ENCODE results near the gene CD207. TPM values are rescaled to one million over a fixed set of nuclear protein-coding genes. Genes with fewer than 3 reads are reported as not detected.
A peak's percentile ranks its signal among the peaks of the same experiment; 100 is the strongest.

Gene CD207
- total RNA-seq, 2 donors from 2014 or later, result 0.21 TPM; not detected in 1

DNA sequence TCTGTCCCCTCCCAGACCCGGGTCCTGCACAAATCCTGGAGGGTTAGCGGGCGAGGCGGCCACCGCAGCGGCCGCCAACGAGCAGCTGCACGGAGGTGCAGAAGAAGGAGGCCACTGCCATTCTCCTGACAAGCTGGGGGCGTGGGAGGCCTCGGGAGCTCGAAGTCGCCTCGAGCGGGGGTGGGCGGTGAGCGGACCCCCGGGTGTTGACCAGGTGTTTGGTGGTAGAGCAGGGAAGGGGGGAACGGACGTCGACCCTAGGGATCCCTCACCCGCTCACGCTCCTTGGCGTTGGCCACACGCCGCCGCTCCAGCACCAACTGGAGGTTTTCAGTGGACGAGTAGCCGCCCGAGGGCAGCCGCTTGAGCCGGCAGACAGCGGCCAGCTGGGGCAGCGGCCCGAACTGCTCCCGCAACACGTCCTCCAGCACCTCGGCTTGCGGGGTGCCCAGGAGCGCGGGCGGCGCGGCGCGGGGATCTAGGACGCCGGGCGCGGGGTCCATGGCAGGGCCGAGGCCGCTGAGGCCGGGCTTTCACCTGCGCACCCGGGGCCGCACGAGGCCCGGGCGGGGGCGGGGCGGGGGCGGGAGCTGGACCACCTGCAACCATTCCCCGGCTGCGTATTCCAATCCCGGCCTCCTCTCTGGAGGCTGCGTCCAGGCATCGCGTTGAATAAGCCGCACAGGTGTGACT lies 45.3 kb downstream of the CD207 start, which contains the start of gene FIGLA:
FIGLA (minus strand) TSS at position 508 of the 693 bp plus-strand sequence; CDS start at position 503, 5 bp downstream.
- no peaks in the 10 kb centered on the region for H3K36me3 ChIP-seq
- no peak within 1 kb of the TSS for H3K27ac ChIP-seq
- TF ChIP-seq, protein P1, sequence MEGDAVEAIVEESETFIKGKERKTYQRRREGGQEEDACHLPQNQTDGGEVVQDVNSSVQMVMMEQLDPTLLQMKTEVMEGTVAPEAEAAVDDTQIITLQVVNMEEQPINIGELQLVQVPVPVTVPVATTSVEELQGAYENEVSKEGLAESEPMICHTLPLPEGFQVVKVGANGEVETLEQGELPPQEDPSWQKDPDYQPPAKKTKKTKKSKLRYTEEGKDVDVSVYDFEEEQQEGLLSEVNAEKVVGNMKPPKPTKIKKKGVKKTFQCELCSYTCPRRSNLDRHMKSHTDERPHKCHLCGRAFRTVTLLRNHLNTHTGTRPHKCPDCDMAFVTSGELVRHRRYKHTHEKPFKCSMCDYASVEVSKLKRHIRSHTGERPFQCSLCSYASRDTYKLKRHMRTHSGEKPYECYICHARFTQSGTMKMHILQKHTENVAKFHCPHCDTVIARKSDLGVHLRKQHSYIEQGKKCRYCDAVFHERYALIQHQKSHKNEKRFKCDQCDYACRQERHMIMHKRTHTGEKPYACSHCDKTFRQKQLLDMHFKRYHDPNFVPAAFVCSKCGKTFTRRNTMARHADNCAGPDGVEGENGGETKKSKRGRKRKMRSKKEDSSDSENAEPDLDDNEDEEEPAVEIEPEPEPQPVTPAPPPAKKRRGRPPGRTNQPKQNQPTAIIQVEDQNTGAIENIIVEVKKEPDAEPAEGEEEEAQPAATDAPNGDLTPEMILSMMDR (IDR thresholded peaks at IDR 0.05), result no peak
- DNase-seq, result no peak
- H3K4me3 ChIP-seq, result no peak within 1 kb of the TSS
- H3K4me1 ChIP-seq, result no peaks in the 10 kb centered on the region
- H3K27me3 ChIP-seq, result peaks cover 15% of the 10 kb centered on the region
- no peak within 1 kb of the TSS for H3K9ac ChIP-seq (ENCODE audit: low read depth in 2 of 2, low read length in 2 of 2)
- intact Hi-C loops (cut with DNase I), result no loop called here
- no peaks in the 10 kb centered on the region for H3K9me3 ChIP-seq

DNA sequence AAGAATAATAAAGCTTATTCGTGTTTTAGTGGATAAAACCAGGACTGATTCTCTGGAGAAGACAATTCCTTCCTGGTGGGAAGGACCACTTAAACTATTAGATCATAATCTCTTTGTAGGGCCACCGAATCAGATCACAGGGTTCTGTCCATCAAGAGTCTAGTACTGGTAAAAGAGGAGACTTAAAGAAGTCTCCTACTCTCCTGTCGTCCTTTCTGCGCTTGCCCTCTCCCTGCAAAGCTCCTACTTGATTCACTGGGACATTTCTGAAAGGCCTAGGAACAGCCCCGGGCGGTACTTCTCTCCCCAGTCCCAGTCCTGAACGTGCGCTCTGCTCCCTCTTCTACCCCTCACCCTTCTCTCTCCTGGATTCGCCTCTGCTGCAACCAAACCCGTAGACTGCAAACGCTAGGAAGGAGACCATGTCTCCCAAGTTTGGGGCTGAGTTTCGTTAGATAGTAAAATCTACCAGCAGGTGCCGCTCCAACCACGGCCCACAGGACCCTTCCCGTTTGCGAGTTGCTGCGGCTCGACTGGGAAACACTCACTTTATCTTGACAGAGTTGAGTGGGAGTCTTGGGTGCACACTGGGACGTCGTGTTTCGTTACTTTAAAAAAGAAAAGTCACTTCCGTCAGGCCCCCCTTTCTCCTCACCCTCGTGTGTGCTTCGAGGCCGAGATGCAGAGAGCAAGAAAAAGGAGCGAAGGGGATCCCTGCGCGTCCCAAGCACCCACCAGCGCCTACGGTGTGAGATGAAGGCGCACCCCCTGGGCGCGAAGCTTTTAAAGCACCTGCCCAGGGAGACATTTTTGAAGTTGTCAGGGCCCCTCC lies 46.1 kb downstream of the CD207 start:
- Histone ChIP-seq H3K27ac (no peak overlapping the region), H3K9ac (ENCODE audit: low read depth in 2 of 2, low read length in 2 of 2) (no peak overlapping the region), H3K4me1 (no peaks in the 10 kb centered on the region), H3K4me3 (no peak overlapping the region), H3K9me3 (no peaks in the 10 kb centered on the region), H3K27me3 (peaks cover 15% of the 10 kb centered on the region), H3K36me3 (no peaks in the 10 kb centered on the region)
- peak; percentile 47 for DNase-seq
- TF ChIP-seq, protein P1 (IDR thresholded peaks at IDR 0.05), result peak; percentile 16
- intact Hi-C loops (cut with DNase I), result no loop called here

- Histone ChIP-seq H3K36me3 (no peaks in the 10 kb centered on the region), H3K9ac (ENCODE audit: low read depth in 2 of 2, low read length in 2 of 2) (no peak overlapping the region), H3K4me1 (no peaks in the 10 kb centered on the region), H3K9me3 (no peaks in the 10 kb centered on the region), H3K27me3 (peaks cover 10% of the 10 kb centered on the region), H3K27ac (no peak overlapping the region), H3K4me3 (no peak overlapping the region)
- TF ChIP-seq, protein P1 (IDR thresholded peaks at IDR 0.05), result no peak
- no peak for DNase-seq
- intact Hi-C loops (cut with DNase I), result no loop called here
Measured at GRCh38 chr2:70785137-70785911, 50.3 kb downstream of the CD207 start.

DNA sequence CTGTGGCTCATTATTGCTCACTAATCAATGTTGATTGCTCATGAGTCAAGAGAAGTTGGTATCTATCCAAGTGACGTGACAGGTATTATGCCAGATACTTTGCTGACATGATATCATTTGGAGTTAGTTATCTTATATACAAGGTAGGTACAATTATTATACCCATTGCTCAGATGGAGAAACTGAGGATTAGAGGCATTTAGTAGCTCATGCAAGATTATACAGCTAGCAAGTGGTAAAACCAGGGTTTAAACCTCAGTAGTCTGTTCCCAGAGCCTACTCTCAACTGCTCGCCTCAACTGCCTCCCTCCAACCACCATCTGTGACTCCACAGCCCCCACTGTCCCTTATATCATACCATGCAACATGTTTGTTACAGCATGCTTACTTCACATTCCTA lies 51.3 kb downstream of the CD207 start:
- H3K4me3 ChIP-seq, result no peak overlapping the region
- no peak overlapping the region for H3K9ac ChIP-seq (ENCODE audit: low read depth in 2 of 2, low read length in 2 of 2)
- TF ChIP-seq, protein P1 (IDR thresholded peaks at IDR 0.05), result no peak
- no peaks in the 10 kb centered on the region for H3K36me3 ChIP-seq
- no peak overlapping the region for H3K27ac ChIP-seq
- no peaks in the 10 kb centered on the region for H3K9me3 ChIP-seq
- H3K4me1 ChIP-seq, result no peaks in the 10 kb centered on the region
- DNase-seq, result no peak
- intact Hi-C loops (cut with DNase I), result no loop called here
- no peaks in the 10 kb centered on the region for H3K27me3 ChIP-seq

Other genes with a start within 250 kb of the CD207 start
- 1 to 10 TPM in 1 of 2 donors, under 1 TPM in 1; 0.79 to 1.1 TPM for gene ADD2, start 67.6 kb downstream of the CD207 start, total RNA-seq
- not detected for gene FIGLA, start 45.2 kb downstream of the CD207 start, total RNA-seq
- gene CLEC4F, start 15.2 kb downstream of the CD207 start, total RNA-seq, result under 1 TPM in 1 of 2 donors, not detected in 1; 0.12 TPM
- gene VAX2, start 64.8 kb upstream of the CD207 start, total RNA-seq, result not detected
- gene ATP6V1B1, start 100.1 kb upstream of the CD207 start, total RNA-seq, result not detected
- under 1 TPM in 1 of 2 donors, not detected in 1; 0.40 TPM for gene ANKRD53, start 142.8 kb upstream of the CD207 start, total RNA-seq
- 10 to 100 TPM; 43.6 to 58.8 TPM for gene TEX261, start 159.1 kb upstream of the CD207 start, total RNA-seq
- 10 to 100 TPM; 55.6 to 68.4 TPM for gene NAGK, start 232.8 kb upstream of the CD207 start, total RNA-seq

Measured in colonic mucosa (tissue), 4 donors.